GM18520 (cell line): ENCODE data around the gene ITPA.

Experiments
- ATAC-seq: cut with Tn5 transposase; IDR thresholded peaks from one replicate; pipeline ENCODE4 v1.9.1; 2021; ENCODE audit not compliant: unreplicated experiment

Gene ITPA

DNA sequence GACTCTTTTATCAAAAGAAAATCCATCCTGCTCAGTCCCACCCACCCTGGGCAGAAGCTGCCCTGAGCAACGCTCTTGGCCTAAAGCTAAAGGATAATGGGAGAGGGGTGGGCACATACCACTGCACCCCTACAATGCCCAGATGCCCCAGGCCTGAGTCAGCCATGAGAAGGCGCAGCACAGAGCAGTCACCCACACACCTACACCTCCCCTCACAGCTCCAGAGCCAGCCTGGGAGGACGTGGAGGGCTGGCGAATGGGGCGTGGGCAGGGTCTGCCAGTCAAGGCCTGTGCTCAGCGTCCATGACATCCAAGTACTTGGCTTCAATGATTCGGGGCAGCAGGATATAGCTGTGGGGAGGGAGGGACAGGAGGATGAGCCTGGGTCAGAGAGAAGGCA lies 18.2 kb downstream of the ITPA start:
- ATAC-seq: no peak

DNA sequence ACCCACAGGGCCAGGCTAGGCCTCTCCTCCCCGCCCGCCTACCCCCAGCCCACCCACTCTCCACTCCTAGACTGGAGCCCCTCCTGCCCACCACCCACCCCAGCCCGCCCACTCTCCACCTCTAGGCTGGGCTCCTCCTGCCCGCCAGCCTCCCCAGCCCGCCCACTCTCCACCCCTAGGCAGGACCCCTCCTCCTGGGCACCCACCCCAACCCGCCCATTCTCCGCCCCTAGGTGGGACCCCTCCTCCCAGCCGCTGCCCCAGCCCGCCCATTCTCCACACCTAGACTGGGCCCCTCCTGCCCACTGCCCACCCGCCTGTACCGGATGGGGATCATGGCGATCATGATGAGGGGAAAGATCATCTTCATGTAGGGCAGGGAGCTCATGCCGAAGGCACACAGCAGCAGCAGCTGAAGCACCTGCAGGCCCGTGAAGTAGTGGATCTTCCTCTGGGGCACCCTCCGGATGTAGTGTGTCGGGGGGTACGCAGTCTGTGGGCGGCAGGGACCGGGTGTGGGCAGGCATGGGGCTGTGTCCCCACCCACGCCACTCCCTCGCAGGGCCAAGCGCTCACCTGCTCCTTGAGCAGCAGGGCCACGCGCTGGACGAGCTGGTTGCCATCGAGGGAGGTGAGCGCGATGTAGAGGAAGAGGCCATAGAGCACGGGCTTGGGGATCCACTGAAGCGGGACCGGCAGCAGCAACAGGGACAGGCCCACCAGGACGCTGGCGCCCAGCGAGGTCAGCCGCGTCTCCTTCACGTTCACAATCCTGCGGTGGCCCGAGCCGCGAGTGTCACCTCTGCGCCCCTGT lies 18.8 kb downstream of the ITPA start:
- no peak for ATAC-seq

DNA sequence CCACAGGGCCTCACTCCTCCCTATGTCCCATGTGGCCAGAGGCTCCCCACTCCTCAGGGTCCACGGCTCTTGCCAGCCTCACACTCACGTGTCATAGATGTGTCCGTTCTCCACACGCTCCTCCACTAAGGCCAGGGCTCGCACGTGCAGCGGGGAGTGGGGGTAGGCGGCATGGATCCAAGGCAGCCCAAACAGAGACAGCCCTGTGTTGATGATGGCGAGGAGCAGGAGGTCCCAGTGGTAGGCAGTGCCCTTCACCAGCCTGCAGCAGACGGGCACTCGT lies 19.4 kb downstream of the ITPA start:
- no peak for ATAC-seq

DNA sequence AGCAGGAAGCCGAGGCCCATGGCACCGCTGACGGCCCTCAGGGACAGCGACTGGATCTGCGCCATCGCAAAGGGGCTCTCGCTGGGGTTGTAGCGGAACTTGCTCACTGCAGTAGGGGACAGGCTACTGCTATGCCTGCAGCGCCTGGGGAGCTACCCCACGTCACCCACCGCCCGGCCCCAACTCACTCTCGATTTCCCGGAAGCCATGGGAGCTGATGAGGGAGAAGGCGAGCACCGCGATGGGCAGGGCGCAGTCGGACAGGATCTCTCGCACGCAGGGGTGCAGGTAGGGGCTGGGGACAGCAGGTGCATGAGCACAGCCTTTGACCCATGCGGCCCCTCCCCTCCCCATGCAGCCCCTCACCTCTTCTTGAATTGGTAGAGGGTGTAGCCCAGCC lies 19.9 kb downstream of the ITPA start:
- no peak for ATAC-seq

DNA sequence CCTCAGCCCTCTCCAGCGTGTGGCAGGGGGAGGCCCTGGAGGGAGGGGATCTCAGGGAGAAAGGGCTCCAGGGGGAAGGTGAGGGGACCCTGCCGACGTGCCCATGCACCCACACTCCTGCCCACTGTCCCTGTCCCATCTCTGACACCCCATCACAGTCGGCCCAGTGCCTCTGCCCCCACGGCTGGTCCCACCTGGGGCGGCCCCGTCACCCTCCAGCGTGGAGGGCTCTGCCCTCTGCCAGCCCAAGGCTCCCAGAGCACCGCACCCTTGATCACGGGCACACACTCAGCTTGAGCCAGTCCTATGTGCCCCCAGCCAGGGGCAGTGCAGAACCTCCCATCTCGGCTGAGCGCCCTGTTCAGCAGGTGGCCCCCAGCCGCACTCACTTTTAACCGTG lies 20.5 kb downstream of the ITPA start:
- ATAC-seq: no peak

DNA sequence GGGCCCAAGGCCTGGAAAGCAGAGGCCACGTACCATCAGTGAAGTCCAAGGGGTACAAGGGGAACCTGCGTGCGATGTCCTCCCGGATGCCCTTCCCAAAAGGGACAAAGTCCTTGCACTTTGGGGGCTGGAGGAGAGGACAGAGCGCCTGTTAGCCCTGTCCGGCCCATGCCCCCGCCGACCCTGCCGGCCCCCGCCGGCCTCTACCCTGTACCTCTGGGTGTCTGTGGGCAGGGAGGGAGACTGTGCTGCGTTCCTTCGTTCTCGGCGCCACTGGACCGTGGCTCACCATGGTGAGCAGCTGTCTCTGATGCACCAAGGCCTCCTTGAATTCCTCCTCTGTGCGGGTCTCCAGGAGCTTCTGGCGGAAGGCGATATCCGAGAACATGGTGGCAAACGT lies 21.8 kb downstream of the ITPA start:
- ATAC-seq: no peak

DNA sequence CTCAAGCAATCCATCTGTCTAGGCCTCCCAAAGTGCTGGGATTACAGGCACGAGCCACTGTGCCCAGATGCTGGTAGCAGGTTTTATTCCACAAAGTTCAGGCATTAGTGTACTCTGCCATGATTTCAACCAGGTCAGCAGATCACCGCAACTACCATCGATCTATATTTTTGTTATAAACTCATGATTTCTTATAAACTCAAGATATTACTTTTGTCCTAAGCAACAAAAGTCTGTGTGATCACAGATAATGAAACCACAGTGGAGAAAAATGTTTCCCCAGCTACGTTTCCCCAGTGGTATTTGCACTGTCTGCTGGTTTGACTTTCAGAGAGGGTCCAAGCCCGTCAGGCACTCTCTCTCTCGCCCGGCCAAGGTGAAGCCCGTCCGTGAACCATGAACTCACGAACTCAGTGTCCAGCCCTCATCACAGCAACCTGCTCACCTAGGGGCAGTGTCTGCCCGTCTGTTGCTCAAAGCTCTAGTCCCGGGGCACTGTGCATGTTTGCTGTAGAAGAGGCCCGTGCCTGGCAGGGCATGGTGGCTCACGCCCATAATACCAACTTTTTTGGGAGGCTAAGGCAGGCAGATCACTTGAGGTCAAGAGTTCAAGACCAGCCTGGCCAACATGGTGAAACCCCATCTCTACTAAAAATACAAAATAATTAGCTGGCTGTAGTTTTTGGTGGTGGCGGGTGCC lies 22.7 kb downstream of the ITPA start:
- no peak for ATAC-seq

DNA sequence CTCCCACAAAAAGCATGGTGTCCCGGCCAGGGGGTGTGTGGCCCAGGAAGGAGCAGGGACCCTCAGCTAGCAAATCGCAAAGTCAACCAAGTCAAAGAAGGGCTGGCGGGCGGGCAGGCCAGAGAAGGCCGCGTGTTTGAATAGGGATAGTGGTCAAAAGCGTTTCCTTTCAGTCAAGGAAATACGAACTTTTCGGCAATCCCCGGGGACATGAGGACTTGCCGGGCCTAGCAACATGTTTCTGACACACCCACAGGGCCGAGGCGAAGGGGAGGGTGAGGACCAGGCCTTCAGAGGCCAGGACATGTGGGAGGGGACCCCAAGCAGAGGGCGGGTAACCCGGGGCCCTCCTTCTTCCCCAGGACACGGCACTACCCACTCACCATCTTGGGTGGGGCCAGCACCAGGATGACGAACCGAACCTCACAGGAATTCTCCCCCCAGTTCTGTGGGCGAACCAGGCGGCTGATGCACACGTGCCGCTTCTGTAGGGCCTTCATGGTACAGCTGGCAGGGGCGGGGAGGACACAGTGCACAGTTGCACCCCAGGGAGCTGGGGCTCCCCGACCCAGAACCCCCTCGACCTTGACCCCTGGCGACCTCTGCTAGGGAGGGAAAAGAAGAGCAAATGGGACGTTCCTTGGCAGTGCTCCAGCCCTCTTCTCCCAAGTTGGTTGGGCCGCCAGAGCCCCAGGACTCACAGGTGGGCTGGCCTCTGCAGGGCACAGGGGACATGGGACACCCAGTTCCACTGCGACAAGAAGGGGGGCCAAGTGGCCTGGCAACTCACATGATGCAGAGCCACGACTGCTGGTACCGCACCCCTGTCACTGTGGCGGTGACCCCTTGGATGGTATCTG lies 24.1 kb downstream of the ITPA start:
- ATAC-seq: no peak

DNA sequence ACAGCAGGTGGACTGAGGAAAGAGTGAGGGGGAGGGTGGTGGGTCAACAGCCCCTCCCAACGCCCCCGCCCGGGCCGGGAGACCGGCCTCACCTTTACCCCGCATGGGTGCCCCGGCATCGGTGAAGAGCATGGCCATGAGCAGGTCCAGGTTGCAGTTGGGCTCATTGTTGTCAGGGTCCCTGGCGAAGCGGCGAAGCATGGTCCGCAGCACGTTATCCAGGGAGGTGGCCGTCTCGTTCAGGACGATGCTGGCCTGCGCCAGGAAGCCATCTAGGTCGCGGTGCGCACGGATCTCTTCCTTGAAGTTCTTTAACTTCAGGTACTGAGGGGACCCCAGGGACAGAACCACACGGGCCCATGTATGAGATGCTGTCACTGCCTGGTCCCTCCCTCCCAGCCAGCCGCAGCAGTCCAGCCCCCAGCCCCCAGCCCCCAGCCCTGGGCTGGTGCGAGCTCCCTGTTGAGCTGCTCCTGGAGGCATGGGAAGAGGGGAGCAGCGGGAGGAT lies 24.7 kb downstream of the ITPA start:
- ATAC-seq: no peak

DNA sequence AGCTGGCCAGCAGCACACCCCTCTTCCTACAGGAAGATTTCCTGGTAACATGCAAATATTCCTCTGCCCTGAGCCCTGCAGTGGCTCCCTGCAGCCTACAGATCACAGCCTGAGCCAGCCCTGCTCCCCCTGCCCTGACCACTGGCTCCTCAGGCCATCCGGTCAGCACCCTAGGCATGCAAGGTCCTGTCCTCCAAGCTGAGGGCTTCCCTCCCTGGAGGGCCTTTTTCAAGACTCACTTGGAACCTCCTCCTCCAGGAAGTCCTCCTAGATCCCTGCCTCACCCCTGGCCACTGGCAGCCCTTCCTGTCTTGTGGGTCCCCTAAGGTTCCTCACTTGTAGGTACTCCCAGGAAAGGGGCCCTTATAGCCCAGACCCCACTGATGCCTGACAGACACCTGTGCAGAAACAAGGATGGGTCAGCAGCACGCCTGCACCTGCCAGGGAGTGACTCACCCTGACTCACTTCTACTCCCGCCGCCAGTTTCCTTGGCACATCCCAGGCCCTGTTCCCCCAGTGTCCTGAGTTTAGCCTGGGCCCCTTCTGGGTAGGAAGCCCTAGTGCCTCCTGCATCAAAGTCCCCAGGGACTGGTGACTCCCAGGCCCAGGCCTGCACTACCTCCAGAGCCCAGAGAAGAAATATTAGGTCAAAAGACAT lies 26.5 kb downstream of the ITPA start:
- no peak for ATAC-seq

DNA sequence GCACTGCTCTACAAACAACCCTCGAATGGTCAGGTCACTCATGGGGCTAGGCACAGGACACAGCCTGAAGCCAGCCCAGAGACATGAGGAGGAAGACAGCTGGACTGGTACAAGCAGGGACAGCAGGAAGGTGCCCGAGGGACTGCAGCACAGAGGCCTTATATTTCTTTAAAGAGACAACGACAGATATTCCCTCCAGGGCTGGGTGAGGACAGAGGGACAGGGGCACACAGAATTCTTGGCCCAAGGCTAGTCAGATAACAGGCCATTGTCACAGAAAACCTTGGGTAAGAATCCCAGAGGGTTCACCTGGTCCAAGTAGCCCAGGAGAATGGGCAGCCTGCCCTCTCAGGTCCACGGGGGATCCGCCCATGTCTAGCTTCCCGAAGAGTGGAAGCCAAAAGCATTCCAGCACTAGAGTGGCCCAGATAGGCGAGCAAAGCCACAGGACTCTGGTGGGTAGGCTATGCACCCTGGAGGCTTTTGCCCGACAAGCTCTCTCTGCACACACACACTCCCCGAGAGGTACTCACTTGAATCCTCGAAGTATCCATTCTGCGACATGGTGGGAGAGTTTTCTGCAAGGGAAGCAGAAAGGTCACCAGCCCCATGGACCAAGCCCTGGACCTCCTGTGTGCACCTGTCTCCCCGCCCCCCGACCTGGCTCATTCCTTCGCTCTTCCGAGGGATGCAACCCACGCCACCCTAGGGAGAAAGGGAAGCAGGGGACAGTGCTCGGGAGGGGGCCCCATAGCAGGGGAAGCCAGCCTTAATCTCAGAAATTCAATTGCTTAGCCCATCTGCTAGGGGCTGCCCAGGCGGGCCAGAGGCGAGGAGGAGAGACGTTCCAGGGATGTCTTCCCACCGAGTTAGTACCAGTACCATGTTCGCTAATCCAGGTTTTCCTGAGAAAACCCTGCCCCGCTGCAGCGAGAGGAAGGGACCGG lies 28.0 kb downstream of the ITPA start:
- ATAC-seq: no peak

DNA sequence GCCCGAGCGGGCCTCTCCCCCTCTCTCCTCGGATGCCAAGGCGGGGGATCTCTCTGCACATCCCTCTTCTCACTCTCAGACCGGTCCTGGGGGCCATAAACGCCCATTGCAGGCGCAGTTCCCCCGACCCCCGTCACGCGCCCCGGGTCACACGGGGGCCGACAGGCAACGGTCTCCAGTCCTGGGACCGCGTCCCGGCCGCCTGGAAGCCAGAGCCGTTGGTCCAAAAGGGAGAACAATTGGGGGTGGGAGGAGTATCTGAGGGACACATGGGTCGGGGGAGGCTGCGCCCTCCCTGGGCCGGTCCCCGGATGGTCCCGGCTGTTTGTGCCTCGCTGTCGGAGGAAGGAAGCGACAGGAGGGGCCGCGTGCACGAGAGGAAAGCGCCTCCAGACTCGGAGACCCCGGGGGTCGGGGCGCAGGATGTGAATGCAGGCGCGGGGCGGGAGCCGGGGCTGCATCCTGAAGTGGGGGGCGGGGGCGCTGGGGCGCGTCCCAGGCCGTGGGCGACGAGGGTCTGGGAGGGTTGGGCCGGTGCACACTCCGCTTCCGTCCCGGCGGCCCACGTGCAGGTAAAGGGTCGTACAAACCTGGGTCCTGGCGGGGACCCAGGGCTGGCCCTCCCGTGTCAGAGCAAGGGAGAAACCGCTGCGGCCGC lies 28.8 kb downstream of the ITPA start:
- ATAC-seq: no peak

DNA sequence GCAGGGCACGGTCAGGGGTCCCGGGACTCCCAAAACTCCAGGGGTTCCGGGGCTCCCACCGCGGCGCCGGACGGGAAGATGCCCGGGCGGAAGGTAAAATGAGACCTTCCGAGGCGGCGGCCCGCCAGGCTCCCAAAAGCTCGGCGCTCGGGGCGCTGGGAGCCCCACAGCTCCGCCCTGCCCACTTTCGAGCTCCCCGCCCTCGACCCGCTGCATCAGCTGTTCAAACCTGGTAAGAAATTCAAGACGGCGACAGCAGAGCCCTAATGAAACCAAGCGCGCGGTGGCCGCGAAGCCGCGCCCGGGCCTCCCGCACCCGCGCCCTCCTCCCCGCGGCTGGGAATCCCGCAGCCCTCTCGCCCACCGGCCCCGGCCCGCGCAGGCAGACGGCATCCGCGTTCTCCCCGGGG lies 29.3 kb downstream of the ITPA start:
- no peak for ATAC-seq

DNA sequence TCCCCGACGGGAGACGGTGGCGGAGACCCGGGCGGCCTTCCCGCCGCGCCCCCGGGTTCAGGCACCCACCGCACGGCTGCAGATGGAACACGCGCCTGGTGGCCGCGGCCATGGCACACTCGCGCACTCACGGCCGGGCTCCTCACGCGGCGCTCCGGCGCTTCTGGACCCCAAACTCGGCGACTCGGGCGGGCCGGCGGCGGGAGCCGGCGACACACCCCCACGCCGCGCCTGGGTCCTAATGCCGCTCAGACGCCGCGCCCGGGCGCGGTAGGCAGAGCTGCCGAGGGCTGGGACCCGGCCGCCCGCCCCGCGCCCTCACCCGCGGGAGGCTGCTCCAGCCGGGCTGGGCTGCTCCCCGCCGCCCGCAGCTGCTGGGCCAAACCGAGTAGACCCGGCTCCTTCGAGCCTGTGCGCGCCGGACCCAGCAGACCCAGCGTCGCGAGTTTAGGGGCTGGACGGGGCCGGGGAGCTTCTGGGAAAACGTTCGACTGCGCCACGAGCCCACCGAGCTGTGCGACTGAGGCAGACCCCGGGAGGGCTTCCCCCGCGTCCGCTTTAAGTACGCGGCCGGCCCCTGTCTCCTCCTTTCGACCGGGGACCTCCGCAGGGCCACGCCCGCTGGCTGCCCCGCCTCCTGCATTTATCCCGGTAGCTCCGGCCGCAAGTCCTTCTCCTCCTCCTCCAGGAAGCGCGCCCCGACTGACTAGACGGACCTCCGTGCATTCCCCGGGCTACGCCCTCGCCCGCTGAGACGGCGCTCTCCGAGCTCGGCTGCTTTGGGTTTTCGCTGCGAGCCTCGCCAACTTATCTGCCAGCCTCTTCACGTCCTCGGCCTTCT lies 29.9 kb downstream of the ITPA start, which contains the start of gene SLC4A11:
TSS of gene SLC4A11 (minus strand) at position 165 of the 841 bp plus-strand sequence. CDS start at position 112, 53 bp downstream.
- ATAC-seq: no peak

DNA sequence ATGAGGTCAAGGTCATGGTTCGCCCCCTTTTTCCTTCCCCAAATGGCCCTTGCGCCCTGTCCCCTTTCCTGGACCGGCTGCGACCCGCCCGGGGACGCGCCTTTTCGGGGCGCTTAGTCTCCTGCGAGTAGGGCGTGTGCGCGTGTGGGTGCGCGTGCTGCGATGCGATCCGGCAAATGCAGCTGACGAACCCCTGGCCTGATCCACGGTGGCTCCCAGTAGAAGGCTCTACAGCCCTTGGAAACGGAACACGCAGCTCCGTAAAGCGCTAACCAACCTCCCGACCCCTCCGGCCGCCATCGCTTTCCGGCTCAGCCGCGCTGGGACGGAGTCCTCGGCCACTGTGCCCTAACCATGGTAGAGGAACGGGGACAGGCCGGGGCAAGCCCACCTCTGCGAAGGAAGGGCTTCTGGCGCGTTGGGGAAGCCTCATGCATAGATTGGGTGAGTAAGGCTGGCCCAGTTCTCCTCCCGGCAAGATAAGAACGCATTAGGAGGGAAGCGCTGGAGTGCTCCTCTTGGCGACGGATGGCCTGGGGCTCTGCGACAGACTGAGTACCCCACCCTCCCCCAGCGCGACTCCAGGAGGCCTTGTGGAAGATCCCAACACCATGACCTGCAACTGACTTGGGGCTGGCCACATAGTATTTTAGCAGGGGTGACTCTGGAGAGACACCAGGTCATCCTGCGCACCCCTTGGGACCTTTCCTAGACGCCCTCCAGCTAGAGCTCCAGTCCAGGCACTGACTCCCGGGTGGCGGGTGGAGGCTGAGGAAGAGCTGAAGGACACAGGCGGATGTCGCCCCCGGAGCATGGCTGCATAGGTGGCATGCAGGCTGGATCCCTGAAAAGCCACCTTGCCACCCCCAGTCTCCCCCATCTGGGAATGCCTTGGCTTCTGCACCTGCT lies 30.8 kb downstream of the ITPA start:
- no peak for ATAC-seq

DNA sequence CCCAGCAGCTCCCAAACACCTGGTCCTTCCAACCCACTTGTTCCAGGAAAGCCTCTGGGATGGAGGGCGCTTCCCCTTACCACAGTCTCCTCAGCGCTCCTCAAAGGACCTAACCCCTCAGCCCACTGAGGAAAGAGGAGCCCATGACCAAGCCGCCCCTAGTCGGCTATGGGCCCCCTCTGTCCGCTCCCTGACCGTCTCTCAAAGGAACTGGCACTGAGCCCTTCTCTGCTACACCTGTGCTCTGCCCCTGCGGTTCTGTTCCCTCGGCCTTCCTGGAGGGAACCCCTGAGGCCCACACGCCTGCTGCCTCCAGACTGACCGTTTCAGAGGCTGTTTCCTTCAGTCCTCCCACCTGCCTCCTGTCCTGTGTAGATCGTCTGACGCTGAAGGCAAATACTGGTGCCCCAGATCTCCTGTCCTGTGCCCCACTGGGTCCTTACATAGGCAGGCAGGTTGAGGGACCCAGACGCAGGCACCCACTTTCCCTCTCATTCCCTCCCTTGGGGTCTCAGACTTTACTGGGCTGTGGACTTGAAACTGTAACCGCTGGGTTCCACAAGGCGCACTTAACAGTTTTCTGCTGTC lies 31.6 kb downstream of the ITPA start:
- ATAC-seq: no peak

DNA sequence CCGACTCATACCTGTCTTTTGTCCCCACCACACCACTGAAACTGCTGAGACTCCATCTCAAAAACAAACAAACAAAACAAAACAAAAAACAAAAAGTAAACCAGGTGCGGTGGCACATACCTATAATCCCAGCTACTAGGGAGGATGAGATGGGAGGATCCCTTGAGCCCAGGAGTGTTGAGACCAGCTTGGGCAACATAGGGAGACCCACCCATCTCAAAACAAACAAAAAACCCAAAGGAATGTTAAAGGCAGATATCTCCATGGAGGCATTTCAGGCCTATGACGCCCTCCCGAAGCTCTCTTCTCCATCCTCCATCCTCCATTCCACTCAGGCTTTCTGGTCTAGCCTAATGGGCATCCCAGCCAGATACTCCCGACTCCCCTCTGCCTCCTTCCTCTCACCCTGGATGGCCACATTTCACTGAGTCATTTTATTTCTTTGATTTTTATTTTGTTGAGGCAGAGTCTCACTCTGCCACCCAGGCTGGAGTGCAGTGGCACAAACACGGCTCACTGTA lies 32.9 kb downstream of the ITPA start:
- ATAC-seq: no peak
